ENCODE measurements around the gene TRERF1.

DNA sequence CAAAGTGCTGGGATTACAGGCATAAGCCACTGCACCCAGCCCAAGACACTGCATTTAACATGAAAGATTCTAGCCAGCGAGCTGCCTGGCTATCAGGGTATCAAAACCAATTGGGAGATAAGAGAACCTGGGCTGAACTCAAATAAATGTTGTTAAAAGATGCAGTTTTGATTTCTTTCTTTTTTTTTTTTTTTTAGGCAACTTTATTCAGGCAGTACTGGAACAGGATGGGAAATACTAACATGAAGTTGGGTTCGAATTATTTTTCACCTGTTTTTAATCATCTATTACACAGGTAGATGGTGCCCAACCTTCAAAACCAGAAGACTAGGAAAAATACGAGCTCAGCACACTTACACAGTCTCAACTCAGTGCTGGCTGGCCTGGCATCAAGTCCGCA is 63.7 kb downstream of the TRERF1 start:
- no peak for TF ChIP-seq POLR2A (IDR thresholded peaks at IDR 0.05)
- TF ChIP-seq, protein P1, sequence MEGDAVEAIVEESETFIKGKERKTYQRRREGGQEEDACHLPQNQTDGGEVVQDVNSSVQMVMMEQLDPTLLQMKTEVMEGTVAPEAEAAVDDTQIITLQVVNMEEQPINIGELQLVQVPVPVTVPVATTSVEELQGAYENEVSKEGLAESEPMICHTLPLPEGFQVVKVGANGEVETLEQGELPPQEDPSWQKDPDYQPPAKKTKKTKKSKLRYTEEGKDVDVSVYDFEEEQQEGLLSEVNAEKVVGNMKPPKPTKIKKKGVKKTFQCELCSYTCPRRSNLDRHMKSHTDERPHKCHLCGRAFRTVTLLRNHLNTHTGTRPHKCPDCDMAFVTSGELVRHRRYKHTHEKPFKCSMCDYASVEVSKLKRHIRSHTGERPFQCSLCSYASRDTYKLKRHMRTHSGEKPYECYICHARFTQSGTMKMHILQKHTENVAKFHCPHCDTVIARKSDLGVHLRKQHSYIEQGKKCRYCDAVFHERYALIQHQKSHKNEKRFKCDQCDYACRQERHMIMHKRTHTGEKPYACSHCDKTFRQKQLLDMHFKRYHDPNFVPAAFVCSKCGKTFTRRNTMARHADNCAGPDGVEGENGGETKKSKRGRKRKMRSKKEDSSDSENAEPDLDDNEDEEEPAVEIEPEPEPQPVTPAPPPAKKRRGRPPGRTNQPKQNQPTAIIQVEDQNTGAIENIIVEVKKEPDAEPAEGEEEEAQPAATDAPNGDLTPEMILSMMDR (IDR thresholded peaks at IDR 0.05) = no peak

Data from testis (tissue), 2 donors.